HG03354 (cell line): Measurements from ENCODE around the gene MYPN.

Source experiments
- ATAC-seq: cut with Tn5 transposase; IDR thresholded peaks from one replicate; pipeline ENCODE4 v1.9.1; 2021; ENCODE audit warnings: mild to moderate bottlenecking; ENCODE audit not compliant: unreplicated experiment, poor library complexity, severe bottlenecking

Gene MYPN

DNA sequence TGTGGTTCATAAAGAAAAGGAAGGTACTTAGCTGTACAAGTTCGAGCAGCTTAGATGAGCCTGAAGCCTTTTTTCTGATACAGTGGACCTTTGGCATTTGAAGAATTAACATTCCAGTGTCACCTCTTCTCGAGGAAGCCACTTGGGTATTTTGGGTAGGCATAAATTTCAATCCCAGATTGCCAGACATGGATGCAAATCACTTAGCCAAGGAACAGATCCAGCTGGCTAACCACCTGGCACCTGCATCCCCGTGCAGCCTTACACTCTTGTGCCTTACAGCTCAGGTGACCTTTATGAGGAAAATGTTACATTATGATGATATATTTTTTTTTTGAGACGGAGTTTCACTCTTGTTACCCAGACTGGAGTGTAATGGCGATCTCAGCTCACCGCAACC is 138.6 kb downstream of the MYPN start:
- ATAC-seq = no peak

DNA sequence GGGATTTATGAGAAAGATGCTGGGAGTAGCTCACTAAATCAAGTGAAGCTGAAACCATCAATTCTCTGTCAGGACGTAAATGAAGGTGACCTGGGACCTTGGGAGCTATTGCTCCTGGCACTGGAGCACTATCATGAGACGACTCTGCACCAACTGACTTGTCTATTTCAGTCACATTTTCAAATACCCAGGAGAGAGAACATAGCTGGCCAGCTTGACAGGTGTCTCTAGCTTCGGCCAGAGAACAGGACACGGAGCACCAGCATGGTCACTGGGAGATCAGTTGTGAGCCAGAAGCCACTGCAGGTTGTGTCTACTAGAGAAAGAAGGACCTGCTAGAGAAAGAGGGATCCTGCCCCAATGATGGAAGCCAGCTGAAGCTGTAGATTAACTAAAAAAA is 140.0 kb downstream of the MYPN start:
- ATAC-seq = no peak

DNA sequence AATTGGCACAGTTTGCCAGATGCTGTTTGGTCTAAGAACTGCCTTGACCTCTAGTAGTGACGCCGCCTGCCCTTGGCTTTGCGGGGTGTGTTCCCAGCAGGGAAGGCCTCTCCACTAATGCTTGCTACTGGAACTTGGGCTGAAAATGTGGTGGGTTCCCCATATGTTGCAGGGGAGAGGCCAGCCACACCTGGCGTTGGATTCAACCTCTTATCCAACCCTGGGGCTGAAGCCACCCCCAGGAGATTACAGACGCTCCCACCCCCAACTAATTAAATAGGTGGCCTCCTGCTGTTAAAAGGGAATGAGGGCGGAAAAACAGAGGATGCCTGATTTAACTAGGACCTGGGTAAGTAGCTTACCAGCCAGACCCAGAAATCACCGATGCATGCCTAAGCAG is 141.9 kb downstream of the MYPN start:
- no peak for ATAC-seq

DNA sequence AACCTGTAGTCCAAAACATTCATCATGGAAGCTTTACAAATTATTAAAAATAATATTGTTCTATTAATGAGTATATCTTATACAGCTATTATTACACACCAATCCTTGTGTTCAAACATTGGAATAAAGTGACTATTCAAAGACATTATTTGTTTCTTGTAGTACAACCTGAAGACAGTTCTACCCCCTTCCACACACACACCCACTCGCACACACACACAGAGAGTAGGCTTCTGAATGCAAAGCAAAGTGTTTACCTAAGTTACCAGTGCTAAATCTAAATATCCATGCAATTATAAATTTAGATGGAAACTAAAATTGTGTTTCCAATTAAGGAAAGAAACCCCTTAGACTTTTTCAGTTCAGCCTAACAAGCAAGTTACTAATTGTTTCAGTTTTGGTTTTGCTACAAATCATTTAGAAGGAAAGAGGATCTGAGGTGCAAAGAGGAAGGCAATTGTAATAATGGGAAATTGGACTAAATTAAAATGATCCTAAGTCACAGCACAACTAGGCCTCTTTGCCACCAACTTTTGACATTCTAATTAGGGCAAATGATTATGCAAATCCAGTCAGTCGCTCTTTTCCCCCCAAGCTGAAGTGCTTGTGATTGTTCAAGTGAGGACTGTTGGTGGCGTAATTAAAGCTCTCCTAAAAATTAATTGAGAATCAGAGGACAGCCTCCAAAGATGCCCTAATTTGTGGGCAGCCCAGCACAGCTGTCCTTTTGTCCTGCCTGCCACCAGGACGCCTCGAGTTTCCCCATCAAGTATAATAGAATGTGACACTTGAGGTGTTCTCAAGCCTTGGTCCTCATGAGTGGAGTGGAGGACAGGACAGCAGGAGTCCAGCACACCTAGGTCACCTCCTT is 142.6 kb downstream of the MYPN start:
- ATAC-seq = peak; percentile 61

DNA sequence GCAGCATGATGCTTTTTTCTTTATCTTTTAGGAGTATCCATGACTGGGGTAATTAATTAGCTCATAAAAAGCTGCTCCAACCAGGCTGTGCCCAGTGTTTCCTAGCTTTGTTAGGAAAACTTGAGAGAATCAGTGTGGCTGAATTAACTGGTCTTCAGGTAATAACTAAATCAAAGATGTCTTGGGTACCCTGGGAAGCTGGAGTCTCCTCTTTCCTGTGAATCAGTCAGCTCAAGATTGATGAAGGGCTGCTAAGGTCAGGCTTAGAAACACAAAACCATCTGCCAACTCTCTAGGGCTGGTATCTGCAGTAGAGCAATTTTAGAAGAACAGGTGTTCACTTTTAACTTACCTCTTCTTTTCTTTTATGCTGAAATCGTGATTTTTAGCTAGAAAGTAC is 144.1 kb downstream of the MYPN start:
- ATAC-seq = no peak

DNA sequence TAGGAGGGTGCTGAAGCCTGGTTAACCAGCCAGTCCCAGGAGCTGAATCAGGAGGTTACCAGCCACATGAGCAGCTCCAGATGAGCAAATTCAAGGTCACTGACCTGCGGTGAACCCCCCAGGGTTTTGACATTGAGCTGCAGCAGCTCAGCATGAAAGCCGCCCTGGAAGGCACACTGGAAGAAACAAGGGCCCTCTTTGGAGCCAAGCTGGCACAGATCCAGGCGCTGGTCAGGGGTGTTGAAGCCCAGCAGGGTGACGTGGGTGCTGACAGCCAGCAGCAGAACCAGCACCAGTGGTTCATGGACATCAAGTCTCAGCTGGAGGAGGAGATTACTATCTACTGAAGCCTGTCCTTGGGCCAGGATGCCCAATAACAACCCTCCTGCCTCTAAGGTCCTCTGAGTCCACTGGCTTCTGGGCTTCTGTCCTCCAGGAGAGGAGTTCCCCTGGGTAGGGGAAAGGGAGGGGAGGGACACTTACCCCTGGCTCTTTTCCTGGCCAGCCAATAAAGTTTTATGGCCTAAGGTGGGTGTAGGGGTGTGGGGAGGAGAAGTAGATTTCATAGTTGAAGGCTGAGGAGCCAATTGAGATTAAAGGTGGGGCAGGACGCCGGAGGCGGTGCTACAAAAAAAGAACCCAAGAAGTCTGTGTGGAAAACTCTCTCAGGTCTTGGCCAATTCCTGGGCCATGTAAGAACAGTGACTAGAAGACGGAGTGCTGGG is 152.0 kb downstream of the MYPN start:
- ATAC-seq = no peak
